ENCODE data around the gene PADI1.

PADI1 gene

GRCh38 chr1:17161926-17162800, 42.8 kb upstream of the PADI1 start:
- in situ Hi-C loops (cut with MboI; ENCODE audit: low sequenced_read_pairs, unreplicated experiment): no loop called here
- no peak for TF ChIP-seq CTCF (IDR thresholded peaks at IDR 0.05; ENCODE audit: borderline replicate concordance, control extremely low read depth, extremely low read depth, insufficient read depth, missing control alignments)
- DNase-seq (ENCODE audit: low spot score): no peak

- in situ Hi-C loops (cut with MboI; ENCODE audit: low sequenced_read_pairs, unreplicated experiment): no loop called here
Measured at GRCh38 chr1:17162941-17163340, 42.0 kb upstream of the PADI1 start.

GRCh38 chr1:17163371-17163770, 41.6 kb upstream of the PADI1 start:
- TF ChIP-seq CTCF (IDR thresholded peaks at IDR 0.05; ENCODE audit: borderline replicate concordance, control extremely low read depth, extremely low read depth, insufficient read depth, missing control alignments): no peak
- in situ Hi-C loops (cut with MboI; ENCODE audit: low sequenced_read_pairs, unreplicated experiment): no loop called here
- DNase-seq (ENCODE audit: low spot score): no peak

More at GRCh38 chr1:17162941-17163340, 42.0 kb upstream of the PADI1 start:
- no peak for TF ChIP-seq CTCF (IDR thresholded peaks at IDR 0.05; ENCODE audit: borderline replicate concordance, control extremely low read depth, extremely low read depth, insufficient read depth, missing control alignments)
- no peak for DNase-seq (ENCODE audit: low spot score)

GRCh38 chr1:17163789-17164666, 40.9 kb upstream of the PADI1 start:
- no peak for TF ChIP-seq CTCF (IDR thresholded peaks at IDR 0.05; ENCODE audit: borderline replicate concordance, control extremely low read depth, extremely low read depth, insufficient read depth, missing control alignments)
- no peak for DNase-seq (ENCODE audit: low spot score)
- in situ Hi-C loops (cut with MboI; ENCODE audit: low sequenced_read_pairs, unreplicated experiment): no loop called here

- in situ Hi-C loops (cut with MboI; ENCODE audit: low sequenced_read_pairs, unreplicated experiment): no loop called here
- TF ChIP-seq CTCF (IDR thresholded peaks at IDR 0.05; ENCODE audit: borderline replicate concordance, control extremely low read depth, extremely low read depth, insufficient read depth, missing control alignments): no peak
- DNase-seq (ENCODE audit: low spot score): no peak
Measured at GRCh38 chr1:17165823-17166222, 39.1 kb upstream of the PADI1 start.

GRCh38 chr1:17167041-17167785, 37.7 kb upstream of the PADI1 start:
- no peak for DNase-seq (ENCODE audit: low spot score)
- in situ Hi-C loops (cut with MboI; ENCODE audit: low sequenced_read_pairs, unreplicated experiment): no loop called here
- TF ChIP-seq CTCF (IDR thresholded peaks at IDR 0.05; ENCODE audit: borderline replicate concordance, control extremely low read depth, extremely low read depth, insufficient read depth, missing control alignments): no peak

Measured in GM13976 (cell line).